GM21723 (cell line): Measurements from ENCODE around the gene GOLGA6L2.

ENCODE experiments used
- ATAC-seq: cut with Tn5 transposase; IDR thresholded peaks from one replicate; pipeline ENCODE4 v1.9.1; 2021; ENCODE audit warnings: mild to moderate bottlenecking, moderate library complexity; ENCODE audit not compliant: unreplicated experiment

GOLGA6L2 gene

DNA sequence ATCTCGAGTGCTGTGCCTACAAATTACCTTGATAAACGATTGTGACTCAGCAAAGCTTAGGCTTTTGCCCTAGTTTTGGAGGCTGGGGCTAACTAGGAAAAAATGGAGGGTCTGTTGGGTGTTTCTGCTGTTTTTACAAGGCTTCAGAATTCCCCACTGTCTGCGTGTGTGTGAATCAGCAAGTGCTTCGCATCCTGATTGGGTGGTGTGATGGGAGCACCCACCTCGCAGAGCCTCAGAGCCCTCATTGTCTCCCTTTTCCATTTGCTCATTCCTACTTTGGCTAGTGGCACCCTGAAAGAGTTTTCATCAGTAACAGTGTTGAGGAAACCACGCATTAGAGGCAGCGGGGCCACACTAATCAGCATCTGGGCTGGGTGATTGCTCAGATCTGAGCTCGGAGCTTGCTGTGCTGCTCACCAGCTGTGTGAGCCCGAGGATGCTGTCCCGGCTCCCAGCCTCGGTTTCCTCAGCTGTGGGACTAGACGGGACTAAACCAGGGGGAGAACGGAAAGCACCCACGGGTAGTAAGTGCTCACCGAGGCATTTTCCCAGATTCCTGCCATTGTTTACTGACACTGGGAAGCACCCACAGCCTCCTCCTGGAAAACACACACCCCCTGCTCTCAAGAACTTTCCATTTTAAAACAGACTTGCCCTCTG lies 51.9 kb downstream of the GOLGA6L2 start:
- ATAC-seq: no peak
